HG03571 (cell line): ENCODE data around the gene CRTAP.
"Not testable (repeated sequence)": the region's sequence is repeated elsewhere in the genome, so short reads cannot be mapped to it uniquely, and the experiment has no call there.

Experiments used
- ATAC-seq: cut with Tn5 transposase; IDR thresholded peaks from one replicate; pipeline ENCODE4 v1.9.1; 2021; ENCODE audit not compliant: unreplicated experiment

CRTAP gene

DNA sequence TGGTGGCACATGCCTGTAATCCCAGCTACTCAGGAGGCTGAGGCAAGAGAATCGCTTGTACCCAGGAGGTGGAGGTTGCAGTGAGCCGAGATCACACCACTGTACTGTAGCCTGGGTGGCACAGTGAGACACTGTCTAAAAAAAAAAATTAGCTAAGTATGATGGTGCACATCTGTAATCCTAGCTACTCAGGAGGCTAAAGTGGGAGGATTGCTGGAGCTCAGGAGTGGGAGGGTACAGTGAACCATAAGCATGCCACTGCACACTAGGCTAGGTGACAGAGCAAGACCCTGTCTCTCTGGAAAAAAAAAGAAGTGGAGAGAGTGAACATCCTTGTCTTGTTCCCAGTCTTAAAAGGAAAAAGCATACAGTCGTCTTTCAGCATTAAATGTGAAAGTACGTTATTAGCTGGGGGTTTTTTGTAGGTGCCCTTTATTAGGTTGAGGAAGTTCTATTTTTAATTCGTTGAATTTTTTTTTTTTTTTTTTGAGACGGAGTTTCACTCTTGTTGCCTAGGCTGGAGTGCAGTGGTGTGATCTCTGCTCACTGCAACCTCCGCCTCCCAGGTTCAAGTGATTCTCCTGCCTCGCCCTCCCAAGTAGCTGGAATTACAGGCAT, 25.3 kb downstream of the CRTAP start:
- ATAC-seq, result not testable (repeated sequence)

DNA sequence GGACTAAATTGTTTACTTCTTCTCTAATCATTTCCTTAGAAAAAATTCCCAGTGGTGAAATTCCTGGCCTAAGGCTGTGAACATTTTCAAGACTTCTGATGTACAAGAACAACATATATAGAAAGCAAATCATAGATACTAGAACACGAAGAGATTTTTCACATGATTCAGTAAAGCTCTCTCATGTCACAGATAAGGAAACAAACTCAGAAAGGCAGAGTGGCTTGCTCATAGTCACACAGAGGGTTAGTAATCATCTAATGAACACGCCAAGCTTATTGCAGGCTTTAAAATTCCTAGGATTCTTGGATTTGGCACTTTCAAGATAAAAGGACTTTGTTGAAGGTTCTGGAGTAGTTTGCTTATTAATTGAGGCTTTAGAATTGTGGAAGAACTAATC, 26.2 kb downstream of the CRTAP start:
- no peak for ATAC-seq

GRCh38 chr3:33141006-33141405, 27.2 kb downstream of the CRTAP start:
- ATAC-seq, result no peak

- no peak for ATAC-seq
Observed at GRCh38 chr3:33144433-33144832, 30.6 kb downstream of the CRTAP start.

DNA sequence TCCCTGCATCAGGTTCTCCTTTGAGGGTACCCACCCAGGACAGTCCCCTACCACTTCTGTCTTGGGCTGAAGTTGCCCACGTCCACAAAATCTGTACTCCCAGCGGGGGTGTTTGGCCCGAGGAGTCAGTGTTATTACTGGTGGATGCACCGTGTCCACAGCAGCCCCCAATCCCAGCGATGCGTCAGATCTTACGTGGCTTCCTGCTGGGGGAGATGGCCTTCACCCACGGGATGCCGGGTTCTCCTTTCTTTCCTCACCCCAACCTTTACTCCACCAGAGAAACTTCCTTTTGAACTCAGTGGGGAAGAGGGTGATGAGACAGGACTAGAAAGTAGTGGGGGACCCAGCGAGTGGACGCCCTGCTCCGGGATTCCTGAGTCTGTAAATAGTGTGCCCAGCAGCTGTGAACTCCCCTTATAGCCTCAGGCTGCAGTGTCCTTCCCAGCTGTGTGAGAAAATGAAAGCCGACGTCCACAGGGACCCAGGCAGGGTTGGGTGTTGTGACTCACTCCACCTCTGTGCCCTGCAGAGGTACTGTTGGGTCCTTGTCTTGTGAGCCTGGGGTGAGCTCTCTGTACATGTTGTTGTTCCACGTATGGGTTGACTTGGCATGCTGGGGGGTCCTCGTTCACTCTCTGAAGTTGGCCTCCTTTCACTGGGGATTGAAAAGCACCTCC, 31.5 kb downstream of the CRTAP start:
- ATAC-seq, result no peak

DNA sequence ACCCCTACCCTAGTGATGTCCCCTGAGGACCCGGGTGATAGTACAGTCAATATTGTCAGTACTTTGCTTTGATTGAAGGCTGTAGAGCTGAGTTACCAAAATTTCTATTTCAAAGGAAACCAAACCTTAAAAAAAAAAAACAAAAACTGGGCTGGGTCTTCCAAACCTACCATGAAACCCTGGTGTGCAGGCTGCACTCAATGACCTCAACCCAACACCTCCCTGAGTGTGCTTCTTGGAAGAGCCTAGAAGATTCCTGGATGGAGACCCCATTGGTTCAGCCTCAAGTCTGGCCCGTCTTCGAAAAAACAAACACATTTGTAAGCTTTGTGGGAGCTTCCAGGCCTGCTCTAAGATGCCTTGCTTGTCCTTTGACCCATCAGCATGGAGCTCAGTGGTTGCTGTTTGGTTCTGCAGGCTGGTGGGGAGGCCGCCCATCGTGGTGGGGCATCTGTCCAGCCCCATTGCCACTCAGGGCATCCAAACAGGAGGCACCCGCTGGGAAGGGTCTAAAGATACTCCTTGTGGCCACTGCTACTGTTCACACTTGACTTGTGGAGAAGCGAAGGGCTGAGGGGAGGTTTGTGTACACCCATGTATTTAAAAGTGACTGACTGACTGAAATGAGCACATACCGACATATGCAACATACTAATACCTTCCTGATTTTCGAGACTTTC, 32.2 kb downstream of the CRTAP start:
- no peak for ATAC-seq

GRCh38 chr3:33146791-33147445, 33.1 kb downstream of the CRTAP start:
- ATAC-seq, result no peak

GRCh38 chr3:33149342-33149741, 35.5 kb downstream of the CRTAP start:
- no peak for ATAC-seq

GRCh38 chr3:33152363-33153360, 38.8 kb downstream of the CRTAP start:
- no peak for ATAC-seq

DNA sequence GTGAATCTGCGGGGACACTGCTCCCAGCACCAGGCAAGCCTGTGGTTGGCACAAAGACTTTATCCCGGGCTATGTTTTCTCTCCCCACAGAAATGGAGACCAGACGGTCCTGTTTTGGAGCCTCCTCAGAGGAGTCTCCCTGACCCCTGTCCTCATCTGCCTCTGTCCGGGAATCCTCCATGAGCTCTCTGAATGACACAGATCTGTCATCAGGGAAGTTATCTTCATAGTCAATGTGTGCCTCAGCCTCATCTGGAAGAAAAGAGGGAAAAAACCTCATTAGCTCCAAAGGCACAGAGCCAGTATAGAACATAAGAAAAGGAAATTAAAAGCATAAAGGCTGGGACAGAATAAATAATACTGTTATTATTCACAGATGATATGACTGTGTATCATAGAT, 40.0 kb downstream of the CRTAP start:
- no peak for ATAC-seq

GRCh38 chr3:33155301-33155700, 41.5 kb downstream of the CRTAP start:
- ATAC-seq, result no peak

- ATAC-seq, result no peak
Observed at GRCh38 chr3:33159234-33159633, 45.4 kb downstream of the CRTAP start.

GRCh38 chr3:33159981-33160380, 46.2 kb downstream of the CRTAP start:
- no peak for ATAC-seq

- not testable (repeated sequence) for ATAC-seq
Observed at GRCh38 chr3:33162621-33163020, 48.8 kb downstream of the CRTAP start.

GRCh38 chr3:33165372-33165771, 51.6 kb downstream of the CRTAP start:
- ATAC-seq, result no peak

DNA sequence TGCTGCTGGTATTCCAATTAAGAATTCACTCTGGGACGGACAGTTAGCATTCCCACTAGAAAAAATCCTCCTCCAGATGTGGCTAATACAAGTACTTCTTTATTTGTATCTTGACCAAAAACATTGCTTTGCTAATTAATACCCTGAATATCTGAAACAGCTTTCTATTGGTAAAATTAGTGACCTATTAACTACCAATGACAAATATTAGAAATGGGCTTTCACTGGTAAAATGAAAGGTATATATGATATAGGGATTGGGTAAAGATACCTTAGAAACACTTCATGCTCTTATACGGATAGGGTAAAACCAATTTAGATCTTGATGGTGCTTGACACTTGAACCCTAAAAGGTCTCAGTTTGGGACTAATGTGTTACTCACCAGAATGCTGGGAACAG, 52.3 kb downstream of the CRTAP start:
- no peak for ATAC-seq

DNA sequence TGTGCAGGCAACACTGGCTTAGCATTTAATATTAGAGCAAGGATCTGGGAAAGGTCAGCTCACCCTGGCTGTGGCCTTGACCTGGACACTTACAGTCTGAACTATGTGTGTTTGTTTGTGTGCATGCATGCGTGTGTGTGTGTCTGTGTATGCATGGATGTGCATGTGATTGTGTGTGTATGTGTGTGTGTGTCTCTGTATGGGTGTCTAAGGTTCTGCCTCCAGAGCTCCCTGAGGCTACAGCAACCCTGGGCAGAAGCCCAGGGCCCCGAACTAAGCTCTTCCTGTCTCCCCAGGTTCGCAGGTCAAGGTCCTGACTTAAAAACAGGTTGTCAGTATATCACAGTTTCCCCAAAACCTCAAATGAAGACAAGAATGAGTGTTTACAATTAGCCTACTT, 53.5 kb downstream of the CRTAP start:
- no peak for ATAC-seq

GRCh38 chr3:33167716-33168336, 54.0 kb downstream of the CRTAP start:
- no peak for ATAC-seq

GRCh38 chr3:33170531-33170930, 56.7 kb downstream of the CRTAP start:
- no peak for ATAC-seq

DNA sequence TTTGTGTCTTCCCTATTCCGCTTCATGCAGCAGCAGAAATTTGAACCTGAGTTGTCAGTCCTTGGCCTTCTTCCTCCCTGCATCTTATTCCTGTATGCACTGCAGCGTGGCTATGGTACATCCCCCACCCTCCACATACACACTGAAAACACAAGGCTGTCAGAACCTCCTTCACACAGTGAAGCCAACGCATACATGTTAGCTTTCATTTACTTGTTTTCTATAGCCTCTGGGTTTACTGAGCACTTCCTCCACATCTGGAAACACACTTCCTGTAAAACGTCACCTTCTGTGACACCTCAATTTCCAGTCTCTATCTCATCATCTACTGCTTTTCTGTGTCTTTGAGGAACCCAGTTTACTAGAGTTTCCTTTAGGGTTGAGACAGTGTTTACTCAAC, 57.8 kb downstream of the CRTAP start:
- no peak for ATAC-seq
